ENCODE results near the gene GALNT4.

GALNT4 gene

GRCh38 chr12:89528434-89528833 is 3.8 kb upstream of the GALNT4 start:
- DNase-seq: no peak

GRCh38 chr12:89525824-89526770 is 1.5 kb upstream of the GALNT4 start, which contains the start of gene POC1B:
Gene POC1B (minus strand): TSS chr12:89526047. CDS start chr12:89525895, 152 bp downstream.
- DNase-seq: peak; percentile 87

- peak; percentile 75 for DNase-seq
These were observed 768 bp upstream of the GALNT4 start for GRCh38 chr12:89525305-89525823.

- DNase-seq: no peak
These were observed 604 bp downstream of the GALNT4 start for GRCh38 chr12:89523843-89524540.

GRCh38 chr12:89523393-89523792 is 1.2 kb downstream of the GALNT4 start:
- no peak for DNase-seq

- no peak for DNase-seq
These were observed 3.0 kb downstream of the GALNT4 start for GRCh38 chr12:89521364-89522223.

GRCh38 chr12:89517720-89518119 is 6.9 kb downstream of the GALNT4 start:
- DNase-seq: no peak

- no peak for DNase-seq
These were observed 8.0 kb downstream of the GALNT4 start for GRCh38 chr12:89516633-89517032.

GRCh38 chr12:89514751-89515150 is 9.8 kb downstream of the GALNT4 start:
- no peak for DNase-seq

GRCh38 chr12:89513544-89513943 is 11.1 kb downstream of the GALNT4 start:
- DNase-seq: no peak

GRCh38 chr12:89507015-89507824 is 17.4 kb downstream of the GALNT4 start:
- no peak for DNase-seq

GRCh38 chr12:89506050-89506449 is 18.5 kb downstream of the GALNT4 start:
- no peak for DNase-seq

GRCh38 chr12:89504560-89505346 is 19.8 kb downstream of the GALNT4 start:
- DNase-seq: no peak

GRCh38 chr12:89501793-89502192 is 22.8 kb downstream of the GALNT4 start:
- no peak for DNase-seq

- no peak for DNase-seq
These were observed 24.7 kb downstream of the GALNT4 start for GRCh38 chr12:89499857-89500256.

GRCh38 chr12:89497467-89497866 is 27.1 kb downstream of the GALNT4 start:
- no peak for DNase-seq

GRCh38 chr12:89497005-89497404 is 27.6 kb downstream of the GALNT4 start:
- no peak for DNase-seq

GRCh38 chr12:89494411-89495231 is 30.0 kb downstream of the GALNT4 start:
- no peak for DNase-seq

GRCh38 chr12:89493670-89494302 is 30.8 kb downstream of the GALNT4 start:
- no peak for DNase-seq

- no peak for DNase-seq
These were observed 31.7 kb downstream of the GALNT4 start for GRCh38 chr12:89492883-89493282.
